Panc1 (cell line): ENCODE data around the gene ANO6.

Experiments used
- TCF7L2 ChIP-seq: IDR thresholded peaks from 2 replicates; pipeline ENCODE4 v1.6.1; 2011; ENCODE audit warnings: mild to moderate bottlenecking, low read depth, low read length, inconsistent platforms
- TF ChIP-seq, protein P1 (sequence below), 2 experiments: IDR thresholded peaks; 2 replicates each; pipeline ENCODE4 v1.6.1; 2011 to 2012; ENCODE audit warnings: low read depth in 2 of 2, control low read depth in 1 of 2, low read length in 1 of 2, mild to moderate bottlenecking in 1 of 2, moderate library complexity in 1 of 2; ENCODE audit not compliant: insufficient read depth in 1 of 2
- TF ChIP-seq, protein P2 (sequence below): fragments of 450-650 bp; IDR thresholded peaks from 2 replicates; pipeline ENCODE4 v1.5.1; 2017; ENCODE audit warnings: mild to moderate bottlenecking

DNA sequence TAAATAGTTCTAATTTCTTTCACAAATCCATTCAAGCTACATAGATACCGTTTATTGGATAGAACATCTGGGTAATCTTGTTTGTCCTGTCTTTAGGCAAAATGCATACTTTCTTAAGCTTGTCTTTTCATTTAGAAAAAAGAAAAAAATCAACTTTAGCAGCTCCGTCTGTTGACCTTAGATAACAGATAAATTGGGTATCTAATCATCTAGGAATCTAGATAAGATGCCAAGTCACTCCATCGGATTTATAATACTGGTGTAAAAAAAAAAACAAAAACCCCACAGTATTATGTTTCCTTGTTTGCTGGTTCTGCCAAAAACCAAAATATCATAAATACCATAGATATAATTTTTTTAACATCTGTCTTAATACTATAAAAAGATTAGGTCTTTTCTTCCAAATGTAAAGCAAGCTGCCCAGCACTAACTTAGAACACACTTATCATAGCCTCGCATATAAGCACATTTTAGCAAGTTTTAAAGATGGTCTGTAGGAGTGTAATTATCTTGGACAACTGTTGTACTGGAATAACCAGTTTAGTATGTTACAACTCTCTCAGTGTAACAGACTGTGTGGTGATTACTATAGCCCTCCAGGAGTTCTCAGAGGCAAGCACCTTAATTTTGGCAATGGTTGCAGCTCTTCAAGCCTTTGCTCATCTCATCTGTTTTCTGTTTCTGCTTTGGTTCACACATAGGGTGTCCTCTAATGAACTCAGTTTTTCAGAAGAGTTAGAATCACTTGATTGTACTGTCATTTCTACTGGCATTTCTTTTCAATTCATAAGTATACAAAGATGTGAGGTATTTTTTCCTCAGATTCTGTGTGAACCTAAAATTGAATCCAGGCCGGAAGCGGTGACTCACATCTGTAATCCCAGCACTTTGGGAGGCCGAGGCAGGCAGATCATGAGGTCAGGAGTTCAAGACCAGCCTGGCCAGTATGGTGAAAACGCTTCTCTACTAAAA is 83.1 kb downstream of the ANO6 start:
- TF ChIP-seq, protein P1, sequence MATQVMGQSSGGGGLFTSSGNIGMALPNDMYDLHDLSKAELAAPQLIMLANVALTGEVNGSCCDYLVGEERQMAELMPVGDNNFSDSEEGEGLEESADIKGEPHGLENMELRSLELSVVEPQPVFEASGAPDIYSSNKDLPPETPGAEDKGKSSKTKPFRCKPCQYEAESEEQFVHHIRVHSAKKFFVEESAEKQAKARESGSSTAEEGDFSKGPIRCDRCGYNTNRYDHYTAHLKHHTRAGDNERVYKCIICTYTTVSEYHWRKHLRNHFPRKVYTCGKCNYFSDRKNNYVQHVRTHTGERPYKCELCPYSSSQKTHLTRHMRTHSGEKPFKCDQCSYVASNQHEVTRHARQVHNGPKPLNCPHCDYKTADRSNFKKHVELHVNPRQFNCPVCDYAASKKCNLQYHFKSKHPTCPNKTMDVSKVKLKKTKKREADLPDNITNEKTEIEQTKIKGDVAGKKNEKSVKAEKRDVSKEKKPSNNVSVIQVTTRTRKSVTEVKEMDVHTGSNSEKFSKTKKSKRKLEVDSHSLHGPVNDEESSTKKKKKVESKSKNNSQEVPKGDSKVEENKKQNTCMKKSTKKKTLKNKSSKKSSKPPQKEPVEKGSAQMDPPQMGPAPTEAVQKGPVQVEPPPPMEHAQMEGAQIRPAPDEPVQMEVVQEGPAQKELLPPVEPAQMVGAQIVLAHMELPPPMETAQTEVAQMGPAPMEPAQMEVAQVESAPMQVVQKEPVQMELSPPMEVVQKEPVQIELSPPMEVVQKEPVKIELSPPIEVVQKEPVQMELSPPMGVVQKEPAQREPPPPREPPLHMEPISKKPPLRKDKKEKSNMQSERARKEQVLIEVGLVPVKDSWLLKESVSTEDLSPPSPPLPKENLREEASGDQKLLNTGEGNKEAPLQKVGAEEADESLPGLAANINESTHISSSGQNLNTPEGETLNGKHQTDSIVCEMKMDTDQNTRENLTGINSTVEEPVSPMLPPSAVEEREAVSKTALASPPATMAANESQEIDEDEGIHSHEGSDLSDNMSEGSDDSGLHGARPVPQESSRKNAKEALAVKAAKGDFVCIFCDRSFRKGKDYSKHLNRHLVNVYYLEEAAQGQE (IDR thresholded peaks at IDR 0.05; ENCODE audit: insufficient read depth in 1 of 2, low read depth in 2 of 2, low read length in 1 of 2), result no peak
- no peak for TF ChIP-seq TCF7L2
- TF ChIP-seq, protein P2, sequence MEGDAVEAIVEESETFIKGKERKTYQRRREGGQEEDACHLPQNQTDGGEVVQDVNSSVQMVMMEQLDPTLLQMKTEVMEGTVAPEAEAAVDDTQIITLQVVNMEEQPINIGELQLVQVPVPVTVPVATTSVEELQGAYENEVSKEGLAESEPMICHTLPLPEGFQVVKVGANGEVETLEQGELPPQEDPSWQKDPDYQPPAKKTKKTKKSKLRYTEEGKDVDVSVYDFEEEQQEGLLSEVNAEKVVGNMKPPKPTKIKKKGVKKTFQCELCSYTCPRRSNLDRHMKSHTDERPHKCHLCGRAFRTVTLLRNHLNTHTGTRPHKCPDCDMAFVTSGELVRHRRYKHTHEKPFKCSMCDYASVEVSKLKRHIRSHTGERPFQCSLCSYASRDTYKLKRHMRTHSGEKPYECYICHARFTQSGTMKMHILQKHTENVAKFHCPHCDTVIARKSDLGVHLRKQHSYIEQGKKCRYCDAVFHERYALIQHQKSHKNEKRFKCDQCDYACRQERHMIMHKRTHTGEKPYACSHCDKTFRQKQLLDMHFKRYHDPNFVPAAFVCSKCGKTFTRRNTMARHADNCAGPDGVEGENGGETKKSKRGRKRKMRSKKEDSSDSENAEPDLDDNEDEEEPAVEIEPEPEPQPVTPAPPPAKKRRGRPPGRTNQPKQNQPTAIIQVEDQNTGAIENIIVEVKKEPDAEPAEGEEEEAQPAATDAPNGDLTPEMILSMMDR, result no peak
